H9 (cell line): ENCODE results near the gene PITHD1. TPM values are rescaled to one million over a fixed set of nuclear protein-coding genes. Genes with fewer than 3 reads are reported as not detected.

Experiments
- DNase-seq: peaks from one replicate; pipeline ENCODE4 v3.0.0-alpha.2; 2017
- H2AFZ ChIP-seq: one replicate; pipeline ENCODE4 v1.6.1; 2013; ENCODE audit warnings: mild to moderate bottlenecking, low read length, control low read depth, moderate library complexity
- H2AK5ac ChIP-seq: 2 replicates; pipeline ENCODE4 v1.6.1; 2013; ENCODE audit warnings: low read length, control low read depth, mixed read lengths; ENCODE audit not compliant: insufficient read length
- H2BK120ac ChIP-seq: one replicate; pipeline ENCODE4 v1.6.1; 2013; ENCODE audit warnings: low read depth, mild to moderate bottlenecking, low read length, control low read depth, inconsistent platforms; ENCODE audit not compliant: poor library complexity, severe bottlenecking
- H2BK12ac ChIP-seq: 2 replicates; pipeline ENCODE4 v1.6.1; 2013; ENCODE audit warnings: low read length, control low read depth, mixed read lengths, low read depth; ENCODE audit not compliant: insufficient read length
- H2BK15ac ChIP-seq: 2 replicates; pipeline ENCODE4 v1.6.1; 2013; ENCODE audit warnings: low read depth, low read length, control low read depth
- H2BK20ac ChIP-seq: one replicate; pipeline ENCODE4 v1.6.1; 2013; ENCODE audit warnings: low read depth, mild to moderate bottlenecking, low read length, control low read depth, inconsistent platforms; ENCODE audit not compliant: poor library complexity, severe bottlenecking
- H2BK5ac ChIP-seq: 2 replicates; pipeline ENCODE4 v1.6.1; 2013; ENCODE audit warnings: low read length, control low read depth, mixed read lengths; ENCODE audit not compliant: insufficient read length
- H3K14ac ChIP-seq: 2 replicates; pipeline ENCODE4 v1.6.1; 2013; ENCODE audit warnings: low read length, control low read depth; ENCODE audit not compliant: insufficient read depth
- H3K18ac ChIP-seq: 2 replicates; pipeline ENCODE4 v1.6.1; 2013; ENCODE audit warnings: low read depth, mild to moderate bottlenecking, mixed read lengths, low read length, control low read depth; ENCODE audit not compliant: insufficient read length
- H3K23ac ChIP-seq: 2 replicates; pipeline ENCODE4 v1.6.1; 2013; ENCODE audit warnings: low read length, control low read depth, mixed read lengths, low read depth; ENCODE audit not compliant: insufficient read length
- H3K23me2 ChIP-seq: 2 replicates; pipeline ENCODE4 v1.6.1; 2013; ENCODE audit warnings: low read depth, mild to moderate bottlenecking, mixed read lengths, low read length, control low read depth; ENCODE audit not compliant: insufficient read length, poor library complexity, severe bottlenecking
- H3K27ac ChIP-seq: 2 replicates; pipeline ENCODE4 v1.5.1; 2013; ENCODE audit warnings: low read length, control low read depth, mixed read lengths, low read depth; ENCODE audit not compliant: insufficient read length
- H3K27me3 ChIP-seq: 2 replicates; pipeline ENCODE4 v1.6.1; 2013; ENCODE audit warnings: low read length, control low read depth, inconsistent platforms; ENCODE audit not compliant: insufficient read depth
- H3K4ac ChIP-seq: 2 replicates; pipeline ENCODE4 v1.6.1; 2013; ENCODE audit warnings: low read depth, mild to moderate bottlenecking, control low read depth, inconsistent platforms, low read length, moderate library complexity
- H3K4me1 ChIP-seq: 2 replicates; pipeline ENCODE4 v1.6.1; 2013; ENCODE audit warnings: low read length, control low read depth, inconsistent platforms; ENCODE audit not compliant: insufficient read depth
- H3K4me2 ChIP-seq: 2 replicates; pipeline ENCODE4 v1.6.1; 2013; ENCODE audit warnings: low read length, control low read depth, mixed read lengths; ENCODE audit not compliant: insufficient read length, insufficient read depth
- H3K56ac ChIP-seq: 2 replicates; pipeline ENCODE4 v1.6.1; 2013; ENCODE audit warnings: low read depth, mild to moderate bottlenecking, mixed read lengths, low read length, control low read depth; ENCODE audit not compliant: insufficient read length
- H3K79me1 ChIP-seq: 2 replicates; pipeline ENCODE4 v1.6.1; 2013; ENCODE audit warnings: low read depth, mild to moderate bottlenecking, moderate library complexity, low read length, control low read depth, inconsistent platforms; ENCODE audit not compliant: insufficient read depth, poor library complexity, severe bottlenecking
- H3K79me2 ChIP-seq: 2 replicates; pipeline ENCODE4 v1.6.1; 2013; ENCODE audit warnings: low read length, control low read depth, inconsistent platforms; ENCODE audit not compliant: insufficient read depth
- H3K9ac ChIP-seq: 2 replicates; pipeline ENCODE4 v1.6.1; 2013; ENCODE audit warnings: low read length, control low read depth, mixed read lengths; ENCODE audit not compliant: insufficient read length; ENCODE audit errors: extremely low read depth
- H3K9me3 ChIP-seq: one replicate; pipeline ENCODE4 v1.6.1; 2013; ENCODE audit warnings: low read depth, low read length, inconsistent platforms; ENCODE audit not compliant: control insufficient read depth
- H3T11ph ChIP-seq: one replicate; pipeline ENCODE4 v1.6.1; 2013; ENCODE audit warnings: mild to moderate bottlenecking, low read length, control low read depth, inconsistent platforms
- H4K20me1 ChIP-seq: one replicate; pipeline ENCODE4 v1.6.1; 2013; ENCODE audit not compliant: control insufficient read depth, insufficient read length, insufficient read depth
- H4K5ac ChIP-seq: 2 replicates; pipeline ENCODE4 v1.6.1; 2013; ENCODE audit warnings: low read depth, mild to moderate bottlenecking, mixed read lengths, low read length, control low read depth; ENCODE audit not compliant: insufficient read length
- H4K8ac ChIP-seq: replicated peaks from 2 replicates; pipeline ENCODE4 v1.6.1; 2013; ENCODE audit warnings: low read length, control low read depth, mixed read lengths, low read depth; ENCODE audit not compliant: insufficient read length
- H4K91ac ChIP-seq: 2 replicates; pipeline ENCODE4 v1.6.1; 2013; ENCODE audit warnings: low read depth, mild to moderate bottlenecking, moderate library complexity, mixed read lengths, low read length, control low read depth; ENCODE audit not compliant: insufficient read length
- H3K27ac Mint-ChIP-seq, 3 experiments: 2 replicates in 2 of 3; 3 replicates in 1 of 3; pipeline ENCODE4 v1.8.0; 2020 to 2021; ENCODE audit warnings: mixed read lengths in 3 of 3, mild to moderate bottlenecking in 1 of 3, moderate library complexity in 1 of 3
- H3K27me3 Mint-ChIP-seq: 2 replicates; pipeline ENCODE4 v1.8.0; 2021; ENCODE audit warnings: low read depth, mild to moderate bottlenecking, moderate library complexity, mixed read lengths
- H3K36me3 Mint-ChIP-seq, 3 experiments: 2 replicates in 2 of 3; 3 replicates in 1 of 3; pipeline ENCODE4 v1.8.0; 2020 to 2021; ENCODE audit warnings: low read depth in 3 of 3, mixed read lengths in 3 of 3; ENCODE audit not compliant: insufficient read depth in 1 of 3
- H3K4me1 Mint-ChIP-seq, 2 experiments: 2 replicates each; pipeline ENCODE4 v1.8.0; 2020; ENCODE audit warnings: mixed read lengths in 2 of 2
- H3K4me3 Mint-ChIP-seq, 2 experiments: 2 replicates in 1 of 2; 3 replicates in 1 of 2; pipeline ENCODE4 v1.8.0; 2020 to 2021; ENCODE audit warnings: mild to moderate bottlenecking in 2 of 2, mixed read lengths in 2 of 2, moderate library complexity in 1 of 2
- H3K9me3 Mint-ChIP-seq, 2 experiments: 2 replicates in 1 of 2; 3 replicates in 1 of 2; pipeline ENCODE4 v1.8.0; 2020; ENCODE audit warnings: mild to moderate bottlenecking in 2 of 2, mixed read lengths in 2 of 2, moderate library complexity in 1 of 2
- WGBS: extraction: QIAGEN DNeasy Blood & Tissue Kit; methylation state at CpG from one replicate; pipeline ENCODE4 v1.1.7; 2013; ENCODE audit warnings: missing lambda C conversion rate, low lambda C conversion rate, mixed read lengths; ENCODE audit not compliant: insufficient read length; ENCODE audit errors: extremely low coverage; 5-methylcytosine and 5-hydroxymethylcytosine counted together
- total RNA-seq: library from RNA; stranded (reverse); gene quantifications from 2 replicates; pipeline ENCODE4 v1.2.1, GENCODE V29; 2021
- TF ChIP-seq, protein P1 (sequence below): fragments of 200-600 bp; sonication (generic); conservative IDR thresholded peaks from 3 replicates; pipeline ENCODE4 v1.8.0; 2021; ENCODE audit warnings: antibody characterized with exemption, mild to moderate bottlenecking

Gene PITHD1
- total RNA-seq, 1 experiment from 2014 or later, result 92.0 TPM

DNA sequence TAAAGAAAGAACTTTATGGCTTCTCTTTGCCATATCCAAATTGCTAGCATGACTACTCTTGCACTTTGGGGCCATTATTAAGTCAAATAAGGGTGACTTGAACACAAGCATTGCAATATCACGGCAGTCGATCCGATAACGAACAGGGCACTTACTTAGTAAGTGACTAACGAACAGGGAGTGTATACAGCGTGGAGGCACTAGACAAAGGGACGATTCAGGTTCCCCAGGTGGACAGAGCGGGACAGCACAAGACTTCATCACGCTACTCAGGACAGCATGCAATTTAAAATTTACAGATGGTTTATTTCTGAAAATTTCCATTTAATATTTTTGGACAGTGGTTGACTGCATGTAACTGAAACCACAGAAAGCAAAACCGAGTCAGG is 5.4 kb upstream of the PITHD1 start:
- H2BK15ac ChIP-seq, result no peak overlapping the region
- H3K23ac ChIP-seq, result no peak overlapping the region
- H3K18ac ChIP-seq, result no peak overlapping the region
- Mint-ChIP-seq H3K27ac (no peak overlapping the region), H3K36me3 (peaks cover 0 to 13% (median 10%) of the 10 kb centered on the region in 3 experiments; a peak in 5 of 7 replicates), H3K9me3 (no peaks in the 10 kb centered on the region), H3K4me3 (no peak overlapping the region), H3K4me1 (peaks cover 2 to 7% of the 10 kb centered on the region in 2 experiments), H3K27me3 (no peaks in the 10 kb centered on the region)
- no peak overlapping the region for H4K91ac ChIP-seq
- no peaks in the 10 kb centered on the region; the same call in 1 of the 2 replicates for H3K4me1 ChIP-seq
- H2AK5ac ChIP-seq, result no peak overlapping the region
- H3K9ac ChIP-seq, result no peak overlapping the region
- H2BK5ac ChIP-seq, result no peak overlapping the region
- no peak overlapping the region for H3K4ac ChIP-seq
- no CpG with 5 or more reads among the region's 10 CpGs for WGBS
- H3K14ac ChIP-seq, result no peak overlapping the region
- H4K5ac ChIP-seq, result no peak overlapping the region
- H2BK12ac ChIP-seq, result peak overlapping the region; percentile 62
- H3K79me1 ChIP-seq, result peaks cover 3% of the 10 kb centered on the region
- no peak overlapping the region for H2AFZ ChIP-seq
- no peaks in the 10 kb centered on the region for H4K20me1 ChIP-seq
- DNase-seq, result no peak
- no peak overlapping the region for H3K4me2 ChIP-seq
- H2BK120ac ChIP-seq, result no peak overlapping the region
- H3K27me3 ChIP-seq, result no peaks in the 10 kb centered on the region
- no peaks in the 10 kb centered on the region for H3K9me3 ChIP-seq
- no peak overlapping the region for H2BK20ac ChIP-seq
- no peaks in the 10 kb centered on the region for H3K23me2 ChIP-seq
- TF ChIP-seq, protein P1, sequence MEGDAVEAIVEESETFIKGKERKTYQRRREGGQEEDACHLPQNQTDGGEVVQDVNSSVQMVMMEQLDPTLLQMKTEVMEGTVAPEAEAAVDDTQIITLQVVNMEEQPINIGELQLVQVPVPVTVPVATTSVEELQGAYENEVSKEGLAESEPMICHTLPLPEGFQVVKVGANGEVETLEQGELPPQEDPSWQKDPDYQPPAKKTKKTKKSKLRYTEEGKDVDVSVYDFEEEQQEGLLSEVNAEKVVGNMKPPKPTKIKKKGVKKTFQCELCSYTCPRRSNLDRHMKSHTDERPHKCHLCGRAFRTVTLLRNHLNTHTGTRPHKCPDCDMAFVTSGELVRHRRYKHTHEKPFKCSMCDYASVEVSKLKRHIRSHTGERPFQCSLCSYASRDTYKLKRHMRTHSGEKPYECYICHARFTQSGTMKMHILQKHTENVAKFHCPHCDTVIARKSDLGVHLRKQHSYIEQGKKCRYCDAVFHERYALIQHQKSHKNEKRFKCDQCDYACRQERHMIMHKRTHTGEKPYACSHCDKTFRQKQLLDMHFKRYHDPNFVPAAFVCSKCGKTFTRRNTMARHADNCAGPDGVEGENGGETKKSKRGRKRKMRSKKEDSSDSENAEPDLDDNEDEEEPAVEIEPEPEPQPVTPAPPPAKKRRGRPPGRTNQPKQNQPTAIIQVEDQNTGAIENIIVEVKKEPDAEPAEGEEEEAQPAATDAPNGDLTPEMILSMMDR, result no peak
- no peak overlapping the region for H3T11ph ChIP-seq
- H3K27ac ChIP-seq, result no peak overlapping the region
- H3K56ac ChIP-seq, result no peak overlapping the region
- no peaks in the 10 kb centered on the region for H3K79me2 ChIP-seq
- H4K8ac ChIP-seq, result no peak overlapping the region
